ENCODE measurements around the gene P4HB.

P4HB gene

DNA sequence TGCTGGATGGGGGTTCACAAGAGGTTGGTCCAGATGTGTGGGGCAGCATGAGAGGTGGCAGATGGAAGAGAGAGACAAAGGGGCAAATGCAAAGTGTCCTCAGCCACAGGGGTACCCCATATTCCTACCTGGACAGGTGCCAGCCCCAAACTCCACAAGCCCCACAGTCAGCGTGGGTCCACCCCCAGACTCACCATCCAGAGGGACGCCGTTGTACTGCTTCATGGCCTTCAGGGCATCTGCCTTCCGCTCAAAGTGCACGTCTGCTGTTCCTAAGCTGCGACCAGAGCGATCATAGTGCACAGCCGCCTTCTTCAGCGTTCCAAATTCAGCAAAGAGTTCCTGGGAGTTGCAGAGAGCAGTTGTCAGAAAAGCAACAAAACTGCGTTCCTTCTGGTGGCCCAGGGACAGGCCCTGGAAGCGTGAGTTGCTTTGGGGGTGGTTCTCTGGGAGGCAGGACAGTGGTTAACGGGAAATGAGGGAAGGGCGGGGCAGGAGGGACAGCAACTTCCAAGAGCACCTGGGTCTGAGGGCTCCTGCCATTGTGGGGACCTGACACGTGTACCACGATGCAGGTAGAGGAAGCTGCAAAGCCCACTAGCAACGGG is 28.8 kb upstream of the P4HB start:
- Histone ChIP-seq H3K27me3 (no peaks in the 10 kb centered on the region), H3K4me3 (ENCODE audit: low read depth, low read length) (no peak overlapping the region; the same call in 1 of the 2 replicates), H3K4me1 (peaks cover 28% of the 10 kb centered on the region), H3K36me3 (peaks cover 65% of the 10 kb centered on the region), H3K9me3 (no peaks in the 10 kb centered on the region)
- no peak for TF ChIP-seq CTCF (IDR thresholded peaks at IDR 0.05; ENCODE audit: low read depth, low read length)
- DNase-seq = no peak

DNA sequence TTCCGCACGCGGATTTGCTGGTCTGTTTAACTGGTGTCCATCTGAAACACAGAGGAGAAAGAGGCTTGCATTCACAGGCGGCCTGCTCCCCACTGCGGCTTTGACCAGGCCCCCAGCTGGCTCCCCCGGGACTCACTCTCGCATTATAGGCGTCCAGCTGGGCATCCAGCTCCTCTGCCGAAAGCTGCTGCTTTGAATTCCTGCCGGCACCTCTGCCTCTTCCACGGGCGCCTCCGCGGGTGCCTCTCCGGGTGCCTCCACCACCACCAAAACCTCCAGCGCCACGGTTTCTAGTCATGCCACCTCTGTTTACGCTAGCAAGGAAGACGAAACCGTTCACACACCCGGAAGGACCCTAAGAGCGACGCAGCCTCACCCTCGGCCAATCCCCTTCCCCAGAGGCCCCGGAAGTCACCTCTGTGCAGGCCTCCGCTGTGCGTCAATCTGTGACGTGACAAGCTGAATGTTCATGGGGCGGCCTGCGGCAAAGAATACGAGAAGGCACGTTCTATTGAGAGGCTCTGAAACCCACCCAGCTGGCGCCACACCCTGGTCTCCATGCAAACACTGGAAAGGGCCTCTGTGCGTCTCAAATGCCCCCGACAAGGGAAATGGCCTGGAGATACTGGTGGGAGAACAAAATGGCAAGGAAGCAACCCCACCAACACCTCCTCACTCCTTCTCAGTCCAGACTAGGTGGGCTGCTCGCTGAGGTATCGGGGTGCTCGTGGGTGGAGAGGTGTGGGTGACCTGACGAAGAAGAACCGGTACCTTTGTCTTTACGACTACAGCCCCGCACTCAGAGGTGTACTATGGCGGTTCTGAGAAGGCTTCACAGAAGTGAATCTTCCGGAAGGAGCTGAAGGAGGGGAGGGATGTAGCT is 28.0 kb upstream of the P4HB start:
- DNase-seq = peak; percentile 48
- H3K9me3 ChIP-seq = no peaks in the 10 kb centered on the region
- H3K36me3 ChIP-seq = peaks cover 72% of the 10 kb centered on the region
- H3K4me3 ChIP-seq (ENCODE audit: low read depth, low read length) = no peak overlapping the region
- H3K27me3 ChIP-seq = no peaks in the 10 kb centered on the region
- peaks cover 28% of the 10 kb centered on the region for H3K4me1 ChIP-seq
- no peak for TF ChIP-seq CTCF (IDR thresholded peaks at IDR 0.05; ENCODE audit: low read depth, low read length)

GRCh38 chr17:81885869-81886548 is 25.7 kb upstream of the P4HB start:
- H3K9me3 ChIP-seq = no peaks in the 10 kb centered on the region
- no peaks in the 10 kb centered on the region for H3K27me3 ChIP-seq
- peaks cover 84% of the 10 kb centered on the region for H3K36me3 ChIP-seq
- H3K4me3 ChIP-seq (ENCODE audit: low read depth, low read length) = no peak overlapping the region
- peaks cover 28% of the 10 kb centered on the region for H3K4me1 ChIP-seq
- TF ChIP-seq CTCF (IDR thresholded peaks at IDR 0.05; ENCODE audit: low read depth, low read length) = no peak
- peak; percentile 83 for DNase-seq

GRCh38 chr17:81885454-81885853 is 25.1 kb upstream of the P4HB start:
- H3K36me3 ChIP-seq = peaks cover 80% of the 10 kb centered on the region
- no peaks in the 10 kb centered on the region for H3K9me3 ChIP-seq
- peaks cover 28% of the 10 kb centered on the region for H3K4me1 ChIP-seq
- no peaks in the 10 kb centered on the region for H3K27me3 ChIP-seq
- DNase-seq = no peak
- H3K4me3 ChIP-seq (ENCODE audit: low read depth, low read length) = no peak overlapping the region
- no peak for TF ChIP-seq CTCF (IDR thresholded peaks at IDR 0.05; ENCODE audit: low read depth, low read length)

DNA sequence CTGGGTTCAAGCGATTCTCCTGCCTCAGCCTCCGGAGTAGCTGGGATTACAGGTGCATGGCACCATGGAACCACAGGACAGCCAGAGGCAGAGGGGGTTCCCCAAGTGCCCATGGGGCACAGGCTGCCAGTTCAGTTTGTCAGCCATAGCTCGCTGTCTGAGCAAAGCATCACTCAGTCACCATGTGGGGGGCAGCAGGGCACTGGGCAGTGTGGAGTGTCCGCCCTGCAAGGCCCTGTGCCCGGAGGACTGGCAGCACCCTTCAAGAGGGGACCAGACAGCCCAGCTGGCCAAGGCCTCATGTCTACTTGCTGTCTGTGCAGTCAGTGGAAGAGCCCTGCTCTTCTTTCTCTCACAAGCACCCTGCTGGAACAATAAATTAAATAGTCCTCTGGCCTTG is 24.6 kb upstream of the P4HB start:
- H3K4me1 ChIP-seq = peaks cover 25% of the 10 kb centered on the region
- DNase-seq = no peak
- H3K9me3 ChIP-seq = no peaks in the 10 kb centered on the region
- no peaks in the 10 kb centered on the region for H3K27me3 ChIP-seq
- no peak for TF ChIP-seq CTCF (IDR thresholded peaks at IDR 0.05; ENCODE audit: low read depth, low read length)
- H3K4me3 ChIP-seq (ENCODE audit: low read depth, low read length) = no peak overlapping the region
- peaks cover 75% of the 10 kb centered on the region for H3K36me3 ChIP-seq

Data from BE2C (cell line).